ENCODE data around the gene SOWAHA.
"Not testable (repeated sequence)": the region's sequence is repeated elsewhere in the genome, so short reads cannot be mapped to it uniquely, and the experiment has no call there.

SOWAHA gene

GRCh38 chr5:132805872-132806271 is 7.2 kb upstream of the SOWAHA start:
- DNase-seq (ENCODE audit: insufficient read length, low spot score); FAIRE-seq: not testable (repeated sequence)

DNA sequence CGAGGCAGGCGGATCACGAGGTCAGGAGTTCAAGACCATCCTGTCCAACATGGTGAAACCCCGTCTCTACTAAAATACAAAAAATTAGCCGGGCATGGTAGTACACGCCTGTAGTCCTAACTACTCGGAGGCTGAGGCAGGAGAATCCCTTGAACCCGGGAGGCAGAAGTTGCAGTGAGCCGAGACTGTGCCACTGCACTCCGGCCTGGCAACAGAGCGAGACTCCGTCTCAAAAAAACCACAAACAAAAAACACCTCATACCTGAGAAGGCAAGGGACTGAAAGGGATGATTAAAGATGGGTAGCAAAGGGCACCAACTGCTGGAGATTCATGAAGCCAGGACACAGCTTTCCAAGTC is 6.3 kb upstream of the SOWAHA start:
- not testable (repeated sequence) for DNase-seq (ENCODE audit: insufficient read length, low spot score); FAIRE-seq

GRCh38 chr5:132807163-132807838 is 5.8 kb upstream of the SOWAHA start:
- no peak for FAIRE-seq
- DNase-seq (ENCODE audit: insufficient read length, low spot score) = no peak

GRCh38 chr5:132808448-132808847 is 4.7 kb upstream of the SOWAHA start:
- FAIRE-seq = no peak

DNA sequence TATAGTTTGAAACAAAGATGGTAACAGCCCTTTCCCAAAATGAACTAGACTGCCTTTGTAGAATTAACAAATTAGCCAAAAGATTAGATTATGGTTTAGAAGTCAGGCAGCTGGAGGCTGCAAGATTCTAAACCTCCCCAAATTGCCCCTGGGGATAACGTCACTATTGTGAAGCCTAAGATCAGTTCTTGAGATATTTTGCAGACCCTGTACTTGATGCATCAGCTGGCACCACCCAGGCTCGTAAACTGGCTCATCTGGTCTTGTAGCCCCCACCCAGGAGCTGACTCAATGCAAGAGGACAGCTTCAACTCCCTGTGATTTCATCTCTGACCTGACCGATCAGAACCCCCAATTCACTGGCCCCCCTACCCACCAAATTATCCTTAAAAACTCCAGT is 4.2 kb upstream of the SOWAHA start:
- DNase-seq (ENCODE audit: insufficient read length, low spot score) = no peak
- FAIRE-seq = no peak

More at GRCh38 chr5:132808448-132808847, 4.7 kb upstream of the SOWAHA start:
- DNase-seq (ENCODE audit: insufficient read length, low spot score) = no peak

GRCh38 chr5:132810605-132811004 is 2.5 kb upstream of the SOWAHA start:
- FAIRE-seq (no peak), DNase-seq (ENCODE audit: insufficient read length, low spot score) (no peak)

- FAIRE-seq (no peak), DNase-seq (ENCODE audit: insufficient read length, low spot score) (no peak)
These were observed 858 bp upstream of the SOWAHA start for GRCh38 chr5:132812123-132812765.

GRCh38 chr5:132813599-132814502 is 749 bp downstream of the SOWAHA start:
- DNase-seq (ENCODE audit: insufficient read length, low spot score) (peak; percentile 40), FAIRE-seq (peak; percentile 36)

DNA sequence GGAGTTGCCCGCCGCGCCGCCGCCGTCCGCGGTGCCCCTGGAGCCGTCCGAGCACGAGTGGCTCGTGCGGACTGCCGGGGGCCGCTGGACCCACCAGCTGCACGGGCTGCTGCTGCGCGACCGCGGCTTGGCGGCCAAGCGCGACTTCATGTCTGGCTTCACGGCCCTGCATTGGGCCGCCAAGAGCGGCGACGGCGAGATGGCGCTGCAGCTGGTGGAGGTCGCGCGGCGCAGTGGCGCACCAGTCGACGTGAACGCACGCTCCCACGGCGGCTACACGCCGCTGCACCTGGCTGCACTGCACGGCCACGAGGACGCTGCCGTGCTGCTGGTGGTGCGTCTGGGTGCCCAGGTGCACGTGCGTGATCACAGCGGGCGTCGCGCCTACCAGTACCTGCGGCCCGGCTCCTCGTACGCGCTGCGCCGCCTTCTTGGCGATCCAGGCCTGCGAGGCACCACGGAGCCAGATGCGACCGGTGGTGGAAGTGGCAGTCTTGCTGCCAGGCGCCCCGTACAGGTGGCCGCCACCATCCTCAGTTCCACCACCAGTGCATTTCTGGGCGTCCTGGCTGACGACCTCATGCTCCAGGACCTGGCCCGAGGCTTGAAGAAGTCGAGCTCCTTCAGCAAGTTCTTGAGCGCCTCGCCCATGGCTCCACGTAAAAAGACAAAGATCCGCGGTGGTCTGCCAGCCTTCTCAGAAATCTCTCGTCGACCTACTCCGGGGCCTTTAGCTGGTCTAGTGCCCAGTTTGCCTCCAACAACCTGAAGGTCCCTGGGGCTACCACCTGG is 1.6 kb downstream of the SOWAHA start:
- FAIRE-seq (peak; percentile 40), DNase-seq (ENCODE audit: insufficient read length, low spot score) (no peak)

DNA sequence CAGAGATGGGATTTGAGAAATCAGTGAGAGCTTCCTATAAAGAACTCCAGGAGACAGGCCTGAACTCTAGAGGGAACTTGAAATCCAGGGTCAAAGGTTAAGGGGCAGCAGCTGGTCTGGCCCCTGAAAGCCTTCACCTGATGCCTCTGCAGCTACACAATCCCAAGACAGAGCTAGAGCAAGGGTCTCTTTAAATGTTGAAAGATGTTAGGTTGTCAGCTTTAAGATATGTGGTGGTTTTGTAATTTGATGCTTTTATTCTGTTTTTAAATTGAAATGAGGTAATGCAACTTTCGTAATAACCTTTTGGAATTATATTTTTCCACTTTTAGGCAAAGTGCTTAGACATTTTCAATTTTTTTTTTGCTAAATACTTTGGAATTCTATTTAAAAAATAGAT is 2.4 kb downstream of the SOWAHA start:
- DNase-seq (ENCODE audit: insufficient read length, low spot score) = peak; percentile 36
- FAIRE-seq = no peak

GRCh38 chr5:132816083-132816482 is 3.0 kb downstream of the SOWAHA start:
- no peak for FAIRE-seq
- DNase-seq (ENCODE audit: insufficient read length, low spot score) = no peak

DNA sequence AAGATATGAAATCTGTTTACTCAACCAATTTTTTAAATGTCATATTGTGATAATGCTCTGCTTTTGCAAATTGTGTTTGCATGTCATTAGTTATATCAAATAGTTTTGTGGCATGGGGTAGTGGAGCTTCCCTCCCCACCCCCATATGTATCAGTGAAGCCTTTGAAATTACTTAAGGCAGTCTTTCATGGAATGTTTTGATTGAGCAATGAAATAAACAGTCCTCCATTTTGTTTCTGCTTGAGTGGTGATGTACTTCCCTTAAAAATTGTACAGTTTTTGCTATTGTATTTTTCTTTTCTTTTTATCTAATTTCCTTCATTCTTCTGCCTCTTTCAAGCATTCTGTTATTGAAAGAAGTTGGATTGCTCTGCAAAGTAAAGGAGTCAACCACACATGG is 3.5 kb downstream of the SOWAHA start:
- FAIRE-seq (no peak), DNase-seq (ENCODE audit: insufficient read length, low spot score) (no peak)

DNA sequence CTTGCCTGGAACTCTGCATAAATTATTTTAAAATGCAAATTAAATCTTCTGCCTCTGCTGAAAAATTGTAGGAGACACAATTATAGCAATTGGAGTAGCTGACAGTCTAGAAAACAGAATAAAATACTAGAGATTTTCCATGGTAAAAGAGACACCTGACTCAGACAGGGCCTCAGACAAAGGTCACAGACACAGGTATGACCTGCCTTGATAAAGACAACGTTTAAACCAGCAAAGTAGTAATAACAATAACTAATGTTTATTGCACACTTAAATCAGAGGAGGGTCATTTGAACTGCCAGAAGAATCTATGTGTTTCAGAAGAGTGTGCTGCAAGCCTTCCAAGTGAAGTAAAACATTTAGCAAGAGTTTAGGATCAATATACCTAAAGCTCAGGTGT is 3.9 kb downstream of the SOWAHA start:
- no peak for DNase-seq (ENCODE audit: insufficient read length, low spot score)
- no peak for FAIRE-seq

DNA sequence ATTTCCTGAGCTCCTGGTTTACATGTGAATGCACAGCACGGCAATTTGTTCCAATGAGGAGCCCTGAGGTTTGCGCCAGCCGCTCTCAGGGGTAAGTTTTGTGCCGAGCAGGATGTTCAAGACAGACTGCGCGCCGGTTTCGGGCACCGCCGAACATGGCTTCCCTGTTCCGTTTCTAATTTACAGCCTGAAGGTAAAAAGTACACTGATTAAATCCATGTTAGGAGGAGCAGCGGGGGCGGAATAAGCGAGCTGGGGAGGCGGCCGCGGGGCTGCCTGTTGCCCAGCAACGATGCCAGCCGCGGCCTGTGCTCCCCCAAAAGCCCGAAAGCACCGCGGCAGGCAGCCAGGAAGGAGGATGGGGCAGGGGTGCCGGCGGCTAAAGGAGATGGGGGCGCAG is 6.4 kb downstream of the SOWAHA start:
- FAIRE-seq = no peak
- no peak for DNase-seq (ENCODE audit: insufficient read length, low spot score)

DNA sequence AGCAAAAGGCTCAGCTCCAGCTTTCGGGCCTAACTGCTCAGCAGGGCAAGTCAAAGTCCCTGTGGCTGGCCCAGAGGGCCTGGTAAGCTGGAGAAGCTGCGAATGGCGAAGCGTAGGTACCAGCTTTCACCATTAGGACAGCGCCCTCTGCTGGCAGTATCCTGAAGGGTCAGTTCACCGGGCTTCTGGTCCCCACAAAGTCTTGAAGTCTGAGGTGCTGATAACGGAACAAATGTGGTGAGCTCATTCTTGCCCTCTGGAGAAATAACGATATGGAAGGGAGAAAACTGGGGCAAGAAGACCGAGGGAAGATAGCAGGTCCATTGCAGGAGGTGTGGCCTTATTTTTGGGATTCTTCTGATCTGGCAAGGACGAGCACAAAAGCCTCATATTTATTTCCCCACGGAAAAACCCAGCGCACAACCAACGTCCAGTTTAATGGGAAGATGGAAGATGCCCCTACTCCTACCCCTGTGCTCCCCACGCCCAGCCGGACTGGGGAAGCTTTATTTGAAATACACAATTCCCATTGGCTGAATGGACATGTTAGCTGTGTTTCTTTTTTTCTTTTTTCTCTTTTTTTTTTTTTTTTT is 7.2 kb downstream of the SOWAHA start:
- DNase-seq (ENCODE audit: insufficient read length, low spot score) (peak; percentile 88), FAIRE-seq (peak; percentile 77)

- no peak for DNase-seq (ENCODE audit: insufficient read length, low spot score)
- no peak for FAIRE-seq
These were observed 8.2 kb downstream of the SOWAHA start for GRCh38 chr5:132821350-132821749.

- FAIRE-seq = no peak
- no peak for DNase-seq (ENCODE audit: insufficient read length, low spot score)
These were observed 8.7 kb downstream of the SOWAHA start for GRCh38 chr5:132821791-132822190.

DNA sequence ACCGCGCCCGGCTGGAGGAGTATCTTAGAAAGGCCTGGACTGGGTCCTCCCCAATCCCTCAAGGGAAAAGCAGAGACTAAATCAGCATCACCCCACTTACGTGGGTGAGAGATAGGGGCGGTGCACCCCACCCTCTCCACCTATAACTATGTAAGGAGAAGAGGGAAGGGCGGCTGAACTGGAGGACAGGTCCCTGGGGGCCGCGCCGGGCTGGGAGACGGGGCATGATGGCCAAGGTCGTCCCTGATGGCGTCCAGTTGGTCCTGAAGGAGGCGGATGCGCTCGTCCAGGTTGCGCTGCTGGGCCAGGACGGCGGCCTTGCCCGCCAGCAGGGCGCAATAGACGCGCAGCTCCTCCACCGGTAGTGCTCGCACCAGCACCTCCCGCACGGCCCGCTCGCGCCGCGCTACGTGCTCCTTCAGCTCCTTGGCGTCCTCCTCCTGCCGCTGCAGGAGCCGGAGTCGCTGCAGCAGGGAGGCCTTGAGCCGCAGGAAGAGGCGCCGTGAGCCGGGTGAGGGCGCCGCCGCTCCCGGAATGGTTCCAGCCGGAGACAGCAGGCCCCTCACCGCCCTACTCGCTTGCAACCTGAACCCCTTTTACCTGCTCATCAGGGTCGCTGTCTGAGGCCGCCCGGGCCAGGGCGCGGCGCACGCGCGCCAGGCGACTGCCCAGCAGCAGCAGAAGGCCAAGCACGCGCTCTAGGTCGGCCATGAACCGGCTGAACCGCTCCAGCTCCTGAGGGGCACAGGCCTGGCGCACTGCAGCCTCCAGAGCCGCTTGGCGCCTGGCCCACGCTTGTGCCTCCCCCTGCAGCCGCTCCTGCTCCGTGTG is 9.8 kb downstream of the SOWAHA start:
- DNase-seq (ENCODE audit: insufficient read length, low spot score) (no peak), FAIRE-seq (no peak)

DNA sequence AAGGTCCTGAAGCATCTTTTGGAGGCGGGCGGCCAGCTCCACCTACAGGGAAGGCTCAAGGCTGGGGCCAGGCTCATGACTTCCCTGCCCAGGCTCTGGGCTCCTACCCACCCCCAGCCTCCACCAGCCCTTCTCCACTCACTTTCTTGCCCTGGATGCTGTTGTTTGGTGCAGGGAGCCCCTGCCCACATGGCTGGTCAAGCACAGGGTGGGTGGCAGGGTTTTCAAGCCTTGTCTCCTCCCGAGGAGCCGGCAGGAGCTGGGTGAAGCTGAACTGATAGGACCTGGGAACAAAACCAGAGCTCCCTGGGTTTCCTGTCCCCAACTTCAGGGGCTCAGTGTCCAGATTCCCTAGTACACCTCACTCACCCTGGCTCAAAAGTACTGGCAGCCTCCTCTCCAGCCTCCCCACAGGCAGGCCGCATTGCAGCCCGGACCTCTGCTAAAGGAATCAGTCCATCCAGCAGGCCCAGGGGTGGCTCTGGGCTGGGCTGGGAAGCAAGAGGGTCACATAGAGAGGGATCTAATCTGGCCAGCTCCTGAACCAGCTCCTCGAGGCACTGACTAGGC is 10.5 kb downstream of the SOWAHA start:
- DNase-seq (ENCODE audit: insufficient read length, low spot score) (no peak), FAIRE-seq (no peak)

Measured in HTR-8/SVneo (cell line).